Measurements from ENCODE around the gene LSAMP.
A peak's percentile ranks its signal among the peaks of the same experiment; 100 is the strongest.

GRCh38 chr3:116067326-116067725 lies 378.0 kb downstream of the LSAMP start:
- TF ChIP-seq POLR2A (IDR thresholded peaks at IDR 0.05; ENCODE audit: low read depth, low read length) (no peak), TAF1 (IDR thresholded peaks at IDR 0.05; ENCODE audit: low read depth, low read length) (no peak), POLR2AphosphoS5 (IDR thresholded peaks at IDR 0.05; ENCODE audit: low read depth, low read length) (no peak), PAX5 (IDR thresholded peaks at IDR 0.05; ENCODE audit: insufficient read depth, low read length, severe bottlenecking) (no peak), SPI1 (IDR thresholded peaks at IDR 0.05; ENCODE audit: low read depth, low read length) (no peak), POU2F2 (IDR thresholded peaks at IDR 0.05; ENCODE audit: low read depth, low read length) (peak; percentile 72; the same call in 1 of the 2 replicates)

Measured in GM12891 (cell line).